Naive thymus-derived CD4-positive, alpha-beta T cell (primary cell): Measurements from ENCODE around the gene ATG9B. TPM values are rescaled to one million over a fixed set of nuclear protein-coding genes. Genes with fewer than 3 reads are reported as not detected.

Experiments
- ATAC-seq: fragments of 150-1000 bp; cut with Tn5 transposase; 2 replicates; pipeline ENCODE4 v1.10.0; 2021; ENCODE audit warnings: mild to moderate bottlenecking, moderate library complexity
- CTCF ChIA-PET: fragments of 350-600 bp; sonication (Branson Sonifier 250); formaldehyde crosslinking; loops from one replicate; lab custom pipeline; 2021; ENCODE audit warnings: antibody characterized with exemption; lab: Charles Lee
- POLR2A ChIA-PET: fragments of 350-600 bp; sonication (Branson Sonifier 250); formaldehyde crosslinking; loops from one replicate; lab custom pipeline; 2021; ENCODE audit warnings: antibody characterized with exemption, inconsistent platforms; lab: Charles Lee
- DNase-seq, 9 donors: peaks; one replicate each; pipeline versions ENCODE4 v3.0.0 to v3.0.0-alpha.2; 2020 to 2022; ENCODE audit warnings: mixed read lengths in 1 of 9
- H3K27ac ChIP-seq: one replicate; pipeline ENCODE4 v1.7.0; 2013; ENCODE audit warnings: mild to moderate bottlenecking, low read depth, low read length, moderate library complexity
- H3K27me3 ChIP-seq, 2 donors: one replicate each; pipeline ENCODE4 v1.7.0; 2013; ENCODE audit warnings: low read length in 2 of 2, mild to moderate bottlenecking in 2 of 2, moderate library complexity in 2 of 2; ENCODE audit not compliant: control insufficient read depth in 2 of 2, insufficient read depth in 2 of 2
- H3K36me3 ChIP-seq, 3 experiments: 1 replicate in 2 of 3; 2 replicates in 1 of 3; pipeline ENCODE4 v1.7.0; 2013; ENCODE audit warnings: low read length in 3 of 3, mild to moderate bottlenecking in 3 of 3, moderate library complexity in 1 of 3; ENCODE audit not compliant: insufficient read depth in 3 of 3, control insufficient read depth in 2 of 3
- H3K4me1 ChIP-seq, 2 donors: one replicate each; pipeline ENCODE4 v1.7.0; 2013; ENCODE audit warnings: low read length in 2 of 2, mild to moderate bottlenecking in 2 of 2, moderate library complexity in 1 of 2; ENCODE audit not compliant: control insufficient read depth in 2 of 2, insufficient read depth in 2 of 2
- H3K4me3 ChIP-seq: 2 replicates; pipeline ENCODE4 v1.7.0; 2013; ENCODE audit warnings: mild to moderate bottlenecking, low read length
- H3K9me3 ChIP-seq, 3 experiments: 1 replicate in 2 of 3; 2 replicates in 1 of 3; pipeline ENCODE4 v1.7.0; 2013; ENCODE audit warnings: low read length in 3 of 3; ENCODE audit not compliant: control insufficient read depth in 2 of 3
- H3K27ac Mint-ChIP-seq, 9 donors: one replicate each; pipeline ENCODE4 v1.8.0; 2020 to 2022; ENCODE audit warnings: mixed read lengths in 9 of 9, mild to moderate bottlenecking in 8 of 9, moderate library complexity in 5 of 9, inconsistent platforms in 2 of 9
- H3K27me3 Mint-ChIP-seq, 5 donors: one replicate each; pipeline ENCODE4 v1.8.0; 2021 to 2022; ENCODE audit warnings: mixed read lengths in 5 of 5, mild to moderate bottlenecking in 1 of 5
- H3K36me3 Mint-ChIP-seq, 5 donors: one replicate each; pipeline ENCODE4 v1.8.0; 2020 to 2022; ENCODE audit warnings: mixed read lengths in 5 of 5, mild to moderate bottlenecking in 3 of 5, inconsistent platforms in 1 of 5
- H3K4me1 Mint-ChIP-seq, 7 donors: one replicate each; pipeline ENCODE4 v1.8.0; 2020 to 2022; ENCODE audit warnings: mixed read lengths in 7 of 7, mild to moderate bottlenecking in 3 of 7, inconsistent platforms in 1 of 7
- H3K4me3 Mint-ChIP-seq, 10 donors: one replicate each; pipeline ENCODE4 v1.8.0; 2020 to 2022; ENCODE audit warnings: mild to moderate bottlenecking in 10 of 10, mixed read lengths in 10 of 10, moderate library complexity in 6 of 10, inconsistent platforms in 2 of 10
- H3K9me3 Mint-ChIP-seq, 11 donors: one replicate each; pipeline ENCODE4 v1.8.0; 2020 to 2022; ENCODE audit warnings: mixed read lengths in 11 of 11, mild to moderate bottlenecking in 4 of 11, inconsistent platforms in 1 of 11, moderate library complexity in 1 of 11
- intact Hi-C, 2 donors: fragments of 100-400 bp; cut with micrococcal nuclease; formaldehyde crosslinking; loops; one replicate each; pipeline ENCODE4 v1.15.1; 2023
- polyA plus RNA-seq, 2 donors: library from polyadenylated mRNA; unstranded; fragments of 300-500 nt; fragmentation: Illumina TruSeq; gene quantifications; one replicate each; pipeline ENCODE4 v1.2.3, GENCODE V29; 2021
- total RNA-seq, 6 experiments: library from RNA in 5 of 6; stranded (reverse) in 5 of 6; gene quantifications; 1 replicate in 5 of 6; 2 replicates in 1 of 6; pipeline ENCODE4 v1.2.3 and lab custom pipeline; 2021 to 2026

Gene ATG9B
- total and polyA plus RNA-seq, 7 experiments from 2014 or later, result 11.3 to 49.4 (median 27.0) TPM

DNA sequence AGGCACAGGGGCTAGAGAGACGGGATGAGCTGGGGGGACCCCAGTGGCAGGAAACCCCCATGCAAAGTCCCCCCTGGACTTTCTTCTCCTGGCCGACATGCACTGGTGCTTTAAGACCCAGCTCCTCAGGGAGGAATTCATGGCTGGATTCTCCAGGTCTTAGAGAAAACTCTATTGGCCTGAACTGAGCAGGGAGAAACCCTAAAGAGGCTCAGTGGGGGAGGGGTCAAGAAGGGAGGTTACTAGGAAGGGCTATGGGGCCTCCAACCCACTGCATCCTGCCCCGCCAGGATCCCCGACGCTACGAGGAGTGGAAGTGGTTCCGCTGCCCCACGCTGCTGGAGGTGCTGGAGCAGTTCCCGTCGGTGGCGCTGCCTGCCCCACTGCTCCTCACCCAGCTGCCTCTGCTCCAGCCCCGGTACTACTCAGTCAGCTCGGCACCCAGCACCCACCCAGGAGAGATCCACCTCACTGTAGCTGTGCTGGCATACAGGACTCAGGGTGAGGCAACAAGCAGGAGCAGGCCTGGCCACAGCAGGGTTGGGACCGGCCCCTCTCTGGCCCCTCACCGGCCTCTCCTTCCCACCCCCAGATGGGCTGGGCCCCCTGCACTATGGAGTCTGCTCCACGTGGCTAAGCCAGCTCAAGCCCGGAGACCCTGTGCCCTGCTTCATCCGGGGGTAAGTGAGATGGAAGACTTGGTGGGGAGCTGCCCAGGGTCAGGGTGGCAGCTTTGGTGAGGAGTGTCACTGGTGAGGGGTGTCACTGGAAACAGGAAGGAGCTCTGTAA lies 13.8 kb downstream of the ATG9B start:
- no peaks in the 10 kb centered on the region for H3K36me3 ChIP-seq
- Mint-ChIP-seq H3K4me1 (peaks cover 47 to 88% (median 76%) of the 10 kb centered on the region in 7 donors), H3K27me3 (no peaks in the 10 kb centered on the region), H3K27ac (peak overlapping the region; percentile 81 to 99 (median 94)), H3K9me3 (peaks cover 0 to 4% (median 0%) of the 10 kb centered on the region in 11 donors), H3K4me3 (peak overlapping the region; percentile 37 to 85 (median 66)), H3K36me3 (peaks cover 0 to 18% (median 0%) of the 10 kb centered on the region in 5 donors)
- peak overlapping the region; percentile 73 for H3K27ac ChIP-seq
- intact Hi-C loops, result loop anchor here (5.0 kb wide), 3 partner anchors 217 to 688 kb away; partner anchors contain the start of genes ABCF2 (in 1 of the 2), ACTR3C (in 1 of the 2) and LRRC61 (in 1 of the 2)
- no peaks in the 10 kb centered on the region for H3K27me3 ChIP-seq
- DNase-seq, result peak in 6 of 9 donors; percentile 39 to 56 (median 50)
- ChIA-PET POLR2A (interaction anchor here (0.6 to 4.9 kb wide), 18 partner anchors 9 to 435 kb away, joined by 3 to 33 read pairs (median 3); partner anchors contain the start of genes ABCB8 and NOS3), CTCF (interaction anchor here (0.6 to 5.1 kb wide), 11 partner anchors 8 to 529 kb away, joined by 3 to 29 read pairs (median 4); partner anchors contain the start of gene NOS3)
- no peak overlapping the region for H3K4me3 ChIP-seq
- no peak for ATAC-seq
- H3K4me1 ChIP-seq, result peaks cover 64 to 81% of the 10 kb centered on the region in 2 donors
- H3K9me3 ChIP-seq, result no peaks in the 10 kb centered on the region

GRCh38 chr7:151010037-151010306 lies 14.3 kb downstream of the ATG9B start:
- no peaks in the 10 kb centered on the region for H3K27me3 ChIP-seq
- H3K4me1 ChIP-seq, result peaks cover 60 to 76% of the 10 kb centered on the region in 2 donors
- ChIA-PET POLR2A (interaction anchor here (0.6 to 4.9 kb wide), 12 partner anchors 10 to 277 kb away, joined by 3 to 33 read pairs (median 4); partner anchors contain the start of genes ABCB8 and NOS3), CTCF (interaction anchor here (0.7 to 5.1 kb wide), 6 partner anchors 8 to 140 kb away, joined by 3 to 29 read pairs (median 12); partner anchors contain the start of gene NOS3)
- Mint-ChIP-seq H3K9me3 (peaks cover 0 to 4% (median 0%) of the 10 kb centered on the region in 11 donors), H3K4me1 (peaks cover 42 to 87% (median 75%) of the 10 kb centered on the region in 7 donors), H3K4me3 (peak overlapping the region in 5 of 10 donors; percentile 57 to 79 (median 65)), H3K36me3 (peaks cover 0 to 12% (median 0%) of the 10 kb centered on the region in 5 donors), H3K27ac (peak overlapping the region; percentile 81 to 99 (median 94)), H3K27me3 (no peaks in the 10 kb centered on the region)
- no peak for ATAC-seq
- peak overlapping the region; percentile 73 for H3K27ac ChIP-seq
- intact Hi-C loops, result loop anchor here (5.0 kb wide), 3 partner anchors 217 to 688 kb away; partner anchors contain the start of genes ABCF2 (in 1 of the 2), ACTR3C (in 1 of the 2) and LRRC61 (in 1 of the 2)
- no peaks in the 10 kb centered on the region for H3K36me3 ChIP-seq
- no peaks in the 10 kb centered on the region for H3K9me3 ChIP-seq
- no peak overlapping the region for H3K4me3 ChIP-seq
- no peak for DNase-seq

DNA sequence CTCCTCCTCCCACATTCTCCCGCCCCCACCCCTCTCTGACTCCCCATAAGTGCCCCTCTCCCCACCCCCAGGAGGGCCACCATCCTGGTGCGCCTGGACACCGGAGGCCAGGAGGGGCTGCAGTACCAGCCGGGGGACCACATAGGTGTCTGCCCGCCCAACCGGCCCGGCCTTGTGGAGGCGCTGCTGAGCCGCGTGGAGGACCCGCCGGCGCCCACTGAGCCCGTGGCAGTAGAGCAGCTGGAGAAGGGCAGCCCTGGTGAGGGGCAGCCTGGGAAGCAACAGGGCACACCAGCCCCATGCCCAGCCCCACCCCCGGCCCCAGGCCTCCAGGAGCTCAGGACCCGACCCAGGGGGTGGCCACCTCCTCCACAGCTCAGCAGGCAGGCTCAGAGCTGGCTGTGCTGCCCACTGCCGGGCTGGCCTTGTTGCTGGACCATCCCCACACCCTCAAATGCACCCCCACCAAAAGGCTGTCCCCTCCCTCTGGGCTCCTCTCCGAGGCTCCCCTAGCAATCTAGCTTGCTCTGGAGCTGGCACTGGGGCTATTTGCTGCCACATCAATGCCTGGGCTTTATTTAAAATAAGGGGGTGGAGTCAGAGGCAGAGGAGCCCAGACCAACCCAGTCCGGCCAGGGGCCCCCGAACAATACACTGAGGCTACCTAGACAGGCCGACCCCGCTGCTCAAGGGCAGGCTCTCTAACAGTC lies 14.8 kb downstream of the ATG9B start:
- intact Hi-C loops, result loop anchor here (5.0 kb wide), 3 partner anchors 218 to 687 kb away; partner anchors contain the start of genes ABCF2 (in 1 of the 2), ACTR3C (in 1 of the 2) and LRRC61 (in 1 of the 2)
- peak overlapping the region; percentile 73 for H3K27ac ChIP-seq
- H3K36me3 Mint-ChIP-seq, result peaks cover 0 to 11% (median 2%) of the 10 kb centered on the region in 5 donors
- peaks cover 56 to 71% of the 10 kb centered on the region in 2 donors for H3K4me1 ChIP-seq
- H3K9me3 Mint-ChIP-seq, result peaks cover 0 to 4% (median 0%) of the 10 kb centered on the region in 11 donors
- no peaks in the 10 kb centered on the region for H3K9me3 ChIP-seq
- no peaks in the 10 kb centered on the region for H3K36me3 ChIP-seq
- ATAC-seq (no peak), DNase-seq (no peak)
- peaks cover 42 to 84% (median 72%) of the 10 kb centered on the region in 7 donors for H3K4me1 Mint-ChIP-seq
- H3K4me3 ChIP-seq, result no peak overlapping the region
- peak overlapping the region in 6 of 9 donors; percentile 43 to 99 (median 88) for H3K27ac Mint-ChIP-seq
- H3K4me3 Mint-ChIP-seq, result peak overlapping the region in 2 of 10 donors; percentile 60 to 81
- H3K27me3 Mint-ChIP-seq, result no peaks in the 10 kb centered on the region
- ChIA-PET CTCF (interaction anchor here (0.7 to 5.1 kb wide), 7 partner anchors 9 to 140 kb away, joined by 3 to 29 read pairs (median 8); partner anchors contain the start of gene NOS3), POLR2A (interaction anchor here (0.6 to 2.7 kb wide), 10 partner anchors 10 to 276 kb away, joined by 3 to 17 read pairs (median 4); partner anchors contain the start of gene ABCB8)
- no peaks in the 10 kb centered on the region for H3K27me3 ChIP-seq

- H3K4me1 Mint-ChIP-seq, result peaks cover 39 to 77% (median 64%) of the 10 kb centered on the region in 7 donors
- peaks cover 0 to 10% (median 4%) of the 10 kb centered on the region in 5 donors for H3K36me3 Mint-ChIP-seq
- intact Hi-C loops, result loop anchor here in 1 of 2 donors (1.0 kb wide), 1 partner anchor 10 kb away; no protein-coding TSS in a partner anchor
- peak overlapping the region; percentile 80 to 90 (median 85) for H3K4me3 Mint-ChIP-seq
- no peaks in the 10 kb centered on the region for H3K9me3 ChIP-seq
- H3K9me3 Mint-ChIP-seq, result peaks cover 0 to 2% (median 0%) of the 10 kb centered on the region in 11 donors
- ATAC-seq (peak; percentile 59), DNase-seq (peak; percentile 45 to 82 (median 65))
- H3K36me3 ChIP-seq, result no peaks in the 10 kb centered on the region
- CTCF ChIA-PET, result interaction anchor here (1.3 to 5.1 kb wide), 6 partner anchors 9 to 45 kb away, joined by 4 to 29 read pairs (median 8); partner anchors contain the start of gene ABCB8
- H3K27me3 ChIP-seq, result no peaks in the 10 kb centered on the region
- peak overlapping the region; percentile 73 to 97 (median 91) for H3K27ac Mint-ChIP-seq
- H3K4me1 ChIP-seq, result peaks cover 49 to 66% of the 10 kb centered on the region in 2 donors
- POLR2A ChIA-PET, result interaction anchor here (0.7 to 2.7 kb wide), 9 partner anchors 9 to 50 kb away, joined by 3 to 21 read pairs (median 7); partner anchors contain the start of gene ABCB8
- no peaks in the 10 kb centered on the region for H3K27me3 Mint-ChIP-seq
- H3K4me3 ChIP-seq, result peak overlapping the region; percentile 62
- peak overlapping the region; percentile 73 for H3K27ac ChIP-seq
Observed at GRCh38 chr7:151008511-151009323, 15.6 kb downstream of the ATG9B start.

DNA sequence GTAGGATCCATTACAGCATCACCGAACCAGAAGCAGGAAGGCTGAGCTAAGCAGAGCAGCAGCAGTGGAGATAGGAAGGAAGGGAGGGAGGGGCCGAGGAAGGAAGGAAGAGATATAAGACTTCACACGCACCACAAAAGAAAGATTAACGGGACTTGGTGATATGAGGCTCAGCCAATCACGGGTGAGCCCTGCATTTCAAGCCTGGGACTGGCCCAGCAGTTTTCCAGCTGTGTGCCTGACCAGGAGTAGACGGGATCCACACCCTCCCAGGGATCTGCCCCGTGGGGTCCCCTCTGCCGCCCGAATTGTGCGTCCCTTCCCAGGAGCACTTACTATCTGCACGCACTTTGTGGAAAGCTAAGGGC lies 16.2 kb downstream of the ATG9B start:
- Histone ChIP-seq H3K4me3 (peak overlapping the region; percentile 62), H3K36me3 (no peaks in the 10 kb centered on the region), H3K9me3 (no peaks in the 10 kb centered on the region), H3K4me1 (peaks cover 46 to 63% of the 10 kb centered on the region in 2 donors), H3K27me3 (no peaks in the 10 kb centered on the region), H3K27ac (peak overlapping the region; percentile 73)
- CTCF ChIA-PET, result interaction anchor here (1.3 to 5.1 kb wide), 7 partner anchors 10 to 110 kb away, joined by 4 to 29 read pairs (median 6); partner anchors contain the start of gene ABCB8
- peaks cover 39 to 75% (median 65%) of the 10 kb centered on the region in 7 donors for H3K4me1 Mint-ChIP-seq
- POLR2A ChIA-PET, result interaction anchor here (0.7 to 2.7 kb wide), 11 partner anchors 9 to 80 kb away, joined by 3 to 21 read pairs (median 3); partner anchors contain the start of gene ABCB8
- ATAC-seq, result peak; percentile 61
- no peaks in the 10 kb centered on the region for H3K27me3 Mint-ChIP-seq
- H3K9me3 Mint-ChIP-seq, result peaks cover 0 to 2% (median 0%) of the 10 kb centered on the region in 11 donors
- peaks cover 0 to 10% (median 7%) of the 10 kb centered on the region in 5 donors for H3K36me3 Mint-ChIP-seq
- peak overlapping the region; percentile 73 to 97 (median 91) for H3K27ac Mint-ChIP-seq
- peak overlapping the region; percentile 80 to 90 (median 85) for H3K4me3 Mint-ChIP-seq
- DNase-seq, result peak in 4 of 9 donors; percentile 53 to 61 (median 58)
- intact Hi-C loops, result loop anchor here in 1 of 2 donors (1.0 kb wide), 1 partner anchor 10 kb away; no protein-coding TSS in a partner anchor
